GM13977 (cell line): Measurements from ENCODE around the gene B4GALT5.
"Not testable (repeated sequence)": the region's sequence is repeated elsewhere in the genome, so short reads cannot be mapped to it uniquely, and the experiment has no call there.

Source experiments
- DNase-seq: peaks from one replicate; pipeline ENCODE4 v3.0.0; 2012; ENCODE audit warnings: low spot score
- in situ Hi-C: fragments of 300-500 bp; cut with MboI; formaldehyde crosslinking; loops from one replicate; pipeline ENCODE4 v1.12.0; 2022; ENCODE audit warnings: low sequenced_read_pairs, low pct_unique_long_range_greater_than_20kb, mixed read lengths, inconsistent platforms; ENCODE audit not compliant: unreplicated experiment
- TF ChIP-seq, protein P1 (sequence below): IDR thresholded peaks from 2 replicates; pipeline ENCODE4 v1.5.1; 2012; ENCODE audit warnings: mild to moderate bottlenecking, control low read depth; ENCODE audit not compliant: insufficient read depth; ENCODE audit errors: extremely low read depth, missing control alignments

The B4GALT5 gene

DNA sequence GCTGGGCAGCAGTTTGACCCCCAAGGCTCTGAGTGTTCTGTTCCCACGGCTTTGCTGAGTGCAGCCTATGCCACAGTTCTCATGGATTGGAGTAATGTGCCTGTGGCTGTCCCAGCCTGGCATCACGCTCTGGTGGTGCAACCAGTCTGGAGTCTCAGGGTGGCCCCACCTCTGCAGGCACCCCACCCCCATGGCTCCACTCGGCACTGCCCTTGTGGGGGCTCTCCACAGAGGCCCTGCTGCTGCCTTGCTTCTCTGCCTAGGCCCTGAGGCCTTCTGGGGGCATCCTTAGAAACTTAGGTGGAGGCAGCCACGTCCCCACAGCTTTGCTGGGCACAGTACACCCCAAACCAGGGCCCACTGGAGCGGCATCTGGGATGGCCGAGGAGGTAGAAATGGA lies 25.4 kb upstream of the B4GALT5 start:
- TF ChIP-seq, protein P1, sequence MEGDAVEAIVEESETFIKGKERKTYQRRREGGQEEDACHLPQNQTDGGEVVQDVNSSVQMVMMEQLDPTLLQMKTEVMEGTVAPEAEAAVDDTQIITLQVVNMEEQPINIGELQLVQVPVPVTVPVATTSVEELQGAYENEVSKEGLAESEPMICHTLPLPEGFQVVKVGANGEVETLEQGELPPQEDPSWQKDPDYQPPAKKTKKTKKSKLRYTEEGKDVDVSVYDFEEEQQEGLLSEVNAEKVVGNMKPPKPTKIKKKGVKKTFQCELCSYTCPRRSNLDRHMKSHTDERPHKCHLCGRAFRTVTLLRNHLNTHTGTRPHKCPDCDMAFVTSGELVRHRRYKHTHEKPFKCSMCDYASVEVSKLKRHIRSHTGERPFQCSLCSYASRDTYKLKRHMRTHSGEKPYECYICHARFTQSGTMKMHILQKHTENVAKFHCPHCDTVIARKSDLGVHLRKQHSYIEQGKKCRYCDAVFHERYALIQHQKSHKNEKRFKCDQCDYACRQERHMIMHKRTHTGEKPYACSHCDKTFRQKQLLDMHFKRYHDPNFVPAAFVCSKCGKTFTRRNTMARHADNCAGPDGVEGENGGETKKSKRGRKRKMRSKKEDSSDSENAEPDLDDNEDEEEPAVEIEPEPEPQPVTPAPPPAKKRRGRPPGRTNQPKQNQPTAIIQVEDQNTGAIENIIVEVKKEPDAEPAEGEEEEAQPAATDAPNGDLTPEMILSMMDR = no peak
- in situ Hi-C loops = no loop called here

DNA sequence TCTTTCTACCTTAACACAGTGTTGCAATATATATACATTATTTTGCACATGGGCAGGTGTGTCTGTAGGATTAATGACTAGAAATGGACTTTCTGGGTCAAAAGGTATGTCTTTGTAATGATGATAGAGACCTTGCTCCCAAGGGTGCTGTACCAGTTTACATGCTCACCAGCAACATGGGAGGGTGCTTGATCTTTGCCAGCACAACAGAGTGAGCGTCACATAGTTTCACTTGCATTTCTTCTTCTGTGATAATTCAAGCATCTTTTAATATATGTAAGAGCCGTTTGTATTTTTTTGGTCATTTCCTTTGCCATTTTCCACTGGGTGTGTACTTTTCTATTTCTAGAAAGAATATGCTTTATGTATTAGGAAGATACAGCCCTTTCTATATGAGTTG lies 23.6 kb upstream of the B4GALT5 start:
- in situ Hi-C loops = no loop called here
- TF ChIP-seq, protein P1 = no peak
- no peak for DNase-seq

More for the DNA sequence above, 25.4 kb upstream of the B4GALT5 start:
- no peak for DNase-seq

DNA sequence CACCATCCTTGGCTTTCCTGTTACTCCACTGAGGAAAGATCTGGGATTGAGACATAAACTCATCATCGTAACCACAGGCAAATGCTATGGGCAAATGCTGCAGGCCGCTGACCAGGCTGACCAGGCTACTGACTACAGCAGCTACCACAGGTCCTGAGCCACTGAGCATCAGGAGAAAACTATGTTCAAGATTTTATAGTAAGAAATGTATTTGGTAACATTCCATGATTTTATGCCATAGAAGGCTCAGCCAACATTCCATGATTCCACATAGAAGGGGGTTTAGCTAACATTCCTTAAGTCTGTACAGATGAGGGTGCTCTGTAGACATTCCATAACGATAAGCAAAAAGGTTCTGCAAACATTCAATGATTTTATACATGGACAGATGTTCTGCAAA lies 16.1 kb upstream of the B4GALT5 start:
- in situ Hi-C loops = no loop called here
- TF ChIP-seq, protein P1 = no peak
- no peak for DNase-seq

DNA sequence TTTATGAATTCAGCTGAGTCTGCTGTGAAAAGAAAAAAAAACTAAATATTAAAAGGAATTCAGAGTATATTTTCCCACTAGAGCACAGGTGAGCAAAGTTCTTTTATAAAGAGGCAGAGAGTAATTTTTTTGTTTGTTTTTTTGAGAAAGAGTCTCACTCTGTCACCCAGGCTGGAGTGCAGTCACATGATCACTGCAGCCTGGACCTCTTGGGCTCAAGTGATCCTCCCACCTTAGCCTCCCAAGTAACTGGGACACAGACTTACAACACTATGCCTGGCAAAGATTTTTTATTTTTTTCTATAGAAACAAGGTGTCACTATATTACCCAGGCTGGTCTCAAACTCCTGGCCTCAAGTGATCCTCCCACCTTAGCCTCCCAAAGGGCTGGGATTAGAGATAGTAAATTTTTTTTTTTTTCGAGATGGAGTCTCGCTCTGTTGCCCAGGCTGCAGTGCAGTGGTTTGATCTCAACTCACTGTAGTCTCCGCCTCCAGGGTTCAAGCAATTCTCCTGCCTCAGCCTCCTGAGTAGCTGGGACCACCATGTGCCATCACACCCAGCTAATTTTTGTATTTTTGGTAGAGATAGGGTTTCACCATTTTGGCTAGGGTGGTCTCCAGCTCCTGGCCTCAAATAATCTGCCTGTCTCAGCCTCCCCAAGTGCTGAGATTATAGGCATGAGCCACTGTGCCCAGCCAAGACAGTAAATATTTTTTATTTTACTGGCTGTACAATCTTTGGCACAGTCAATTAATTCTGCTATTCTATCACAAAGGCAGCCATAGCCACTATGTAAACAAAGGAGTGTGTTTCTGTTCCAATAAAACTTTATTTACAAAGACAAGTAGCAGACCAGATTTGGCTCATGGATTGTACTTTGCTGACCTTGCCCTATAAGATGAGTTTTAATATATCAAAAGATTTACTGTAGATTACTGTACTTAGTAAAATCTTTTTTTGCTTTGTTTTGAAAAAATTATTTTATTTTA lies 14.5 kb upstream of the B4GALT5 start:
- TF ChIP-seq, protein P1 = no peak
- in situ Hi-C loops = no loop called here
- DNase-seq = no peak

DNA sequence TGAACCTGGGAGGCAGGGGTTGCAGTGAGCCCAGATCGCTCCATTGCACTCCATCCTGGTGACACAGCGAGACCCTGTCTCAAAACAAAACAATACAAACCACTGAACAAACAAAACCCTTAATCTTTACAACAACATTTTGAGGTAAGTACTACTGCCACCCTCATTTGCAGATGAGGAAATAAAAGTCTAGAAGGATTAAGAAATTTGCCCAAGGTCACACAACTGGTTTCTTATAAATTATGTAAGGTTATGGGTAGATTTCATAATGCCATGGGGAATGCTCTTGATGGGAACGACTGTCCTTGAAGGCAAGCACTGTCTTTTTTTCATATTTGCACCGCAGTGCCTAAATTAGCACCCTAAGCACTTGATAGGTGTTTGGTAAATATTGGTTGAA lies 13.8 kb upstream of the B4GALT5 start:
- DNase-seq = no peak
- TF ChIP-seq, protein P1 = no peak
- in situ Hi-C loops = no loop called here

DNA sequence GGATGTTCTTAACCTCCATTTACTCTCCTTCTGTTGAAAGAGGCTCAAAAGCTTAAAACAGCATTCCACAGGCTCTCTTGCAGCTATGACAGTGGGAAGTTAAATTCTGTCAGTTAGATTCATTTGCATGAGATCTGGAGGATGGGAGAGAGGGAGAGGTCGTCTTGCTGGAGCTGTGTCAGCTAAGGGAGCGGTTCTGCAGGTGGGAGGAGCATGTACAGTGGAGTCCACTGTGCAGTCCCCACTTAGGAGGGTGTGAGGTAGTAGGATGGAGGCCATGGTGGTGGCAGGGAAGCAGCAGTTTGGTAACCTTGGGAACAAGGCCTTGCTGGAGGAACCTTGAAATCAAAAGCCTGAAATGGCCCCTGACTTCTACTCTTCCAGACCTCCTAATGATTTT lies 12.0 kb upstream of the B4GALT5 start:
- TF ChIP-seq, protein P1 = no peak
- in situ Hi-C loops = no loop called here
- no peak for DNase-seq

DNA sequence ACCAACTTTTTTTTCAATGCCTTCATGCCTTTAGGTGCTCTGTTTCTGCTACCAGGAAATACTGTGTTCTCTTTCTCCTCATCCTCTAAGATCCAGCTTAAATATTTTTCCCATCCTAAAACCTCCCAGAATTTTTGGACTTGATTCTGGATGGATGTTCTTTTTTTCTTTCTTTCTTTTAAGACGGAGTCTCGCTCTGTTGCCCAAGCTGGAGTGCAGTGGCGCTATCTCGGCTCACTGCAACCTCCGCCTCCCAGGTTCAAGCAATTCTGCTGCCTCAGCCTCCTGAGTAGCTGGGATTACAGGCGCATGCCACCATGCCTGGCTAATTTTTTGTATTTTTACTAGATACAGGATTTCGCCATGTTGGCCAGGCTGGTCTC lies 11.5 kb upstream of the B4GALT5 start:
- DNase-seq, in situ Hi-C loops: not testable (repeated sequence)
